Measurements from ENCODE around the gene FOXJ1.

DNA sequence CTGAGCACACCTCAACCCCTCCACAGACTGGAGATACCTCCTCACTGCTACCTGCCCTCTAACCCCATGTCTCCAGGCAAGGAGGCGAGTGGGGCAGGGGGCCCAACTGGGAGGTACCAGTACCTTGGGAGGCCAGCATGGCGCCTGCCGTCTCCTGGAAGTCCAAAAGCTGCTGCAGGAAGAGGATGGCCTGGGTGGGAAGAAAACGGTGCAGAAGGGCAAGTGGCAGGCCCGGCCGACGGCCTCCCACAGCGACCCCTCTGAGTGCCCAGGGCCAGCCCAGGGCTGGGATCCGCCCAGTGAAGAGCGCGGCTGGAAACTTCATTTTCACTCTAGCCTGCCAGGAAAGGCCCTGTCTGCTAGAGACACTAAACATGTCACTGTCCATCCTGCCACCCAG, 53.5 kb downstream of the FOXJ1 start:
- no peak for TF ChIP-seq POLR2AphosphoS5 (IDR thresholded peaks at IDR 0.05)
- TF ChIP-seq, protein P1, sequence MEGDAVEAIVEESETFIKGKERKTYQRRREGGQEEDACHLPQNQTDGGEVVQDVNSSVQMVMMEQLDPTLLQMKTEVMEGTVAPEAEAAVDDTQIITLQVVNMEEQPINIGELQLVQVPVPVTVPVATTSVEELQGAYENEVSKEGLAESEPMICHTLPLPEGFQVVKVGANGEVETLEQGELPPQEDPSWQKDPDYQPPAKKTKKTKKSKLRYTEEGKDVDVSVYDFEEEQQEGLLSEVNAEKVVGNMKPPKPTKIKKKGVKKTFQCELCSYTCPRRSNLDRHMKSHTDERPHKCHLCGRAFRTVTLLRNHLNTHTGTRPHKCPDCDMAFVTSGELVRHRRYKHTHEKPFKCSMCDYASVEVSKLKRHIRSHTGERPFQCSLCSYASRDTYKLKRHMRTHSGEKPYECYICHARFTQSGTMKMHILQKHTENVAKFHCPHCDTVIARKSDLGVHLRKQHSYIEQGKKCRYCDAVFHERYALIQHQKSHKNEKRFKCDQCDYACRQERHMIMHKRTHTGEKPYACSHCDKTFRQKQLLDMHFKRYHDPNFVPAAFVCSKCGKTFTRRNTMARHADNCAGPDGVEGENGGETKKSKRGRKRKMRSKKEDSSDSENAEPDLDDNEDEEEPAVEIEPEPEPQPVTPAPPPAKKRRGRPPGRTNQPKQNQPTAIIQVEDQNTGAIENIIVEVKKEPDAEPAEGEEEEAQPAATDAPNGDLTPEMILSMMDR (IDR thresholded peaks at IDR 0.05), result no peak
